ENCODE measurements around the gene RHAG. TPM values are rescaled to one million over a fixed set of nuclear protein-coding genes. Genes with fewer than 3 reads are reported as not detected.

The RHAG gene
- total RNA-seq, 1 experiment from 2014 or later = not detected

- TF ChIP-seq CTCF (IDR thresholded peaks at IDR 0.05; ENCODE audit: unreplicated experiment) = no peak
- Mint-ChIP-seq H3K27me3 (ENCODE audit: unreplicated experiment) (no peaks in the 10 kb centered on the region), H3K4me3 (ENCODE audit: low read depth, unreplicated experiment) (no peak overlapping the region), H3K27ac (ENCODE audit: unreplicated experiment) (no peak overlapping the region), H3K9me3 (ENCODE audit: low read depth, unreplicated experiment) (no peaks in the 10 kb centered on the region), H3K4me1 (ENCODE audit: low read depth, unreplicated experiment) (peaks cover 13% of the 10 kb centered on the region), H3K36me3 (ENCODE audit: insufficient read depth, unreplicated experiment) (no peaks in the 10 kb centered on the region)
- CTCF ChIA-PET = interaction anchor here (0.7 kb wide), 1 partner anchor 151 kb away, joined by 3 read pairs; no protein-coding TSS in a partner anchor
- no peak for DNase-seq
- BruUV-seq (replicated peaks) = no TSS peak
- intact Hi-C loops (cut with micrococcal nuclease; ENCODE audit: unreplicated experiment) = no loop called here
Observed at GRCh38 chr6:49662231-49662891, 25.7 kb upstream of the RHAG start.

GRCh38 chr6:49653942-49654341 lies 17.3 kb upstream of the RHAG start:
- Mint-ChIP-seq H3K4me1 (ENCODE audit: low read depth, unreplicated experiment) (no peaks in the 10 kb centered on the region), H3K27me3 (ENCODE audit: unreplicated experiment) (no peaks in the 10 kb centered on the region), H3K36me3 (ENCODE audit: insufficient read depth, unreplicated experiment) (no peaks in the 10 kb centered on the region), H3K27ac (ENCODE audit: unreplicated experiment) (no peak overlapping the region), H3K9me3 (ENCODE audit: low read depth, unreplicated experiment) (no peaks in the 10 kb centered on the region), H3K4me3 (ENCODE audit: low read depth, unreplicated experiment) (no peak overlapping the region)
- CTCF ChIA-PET = no interaction called here
- intact Hi-C loops (cut with micrococcal nuclease; ENCODE audit: unreplicated experiment) = loop anchor here (10.0 kb wide), 1 partner anchor 91 kb away; the partner anchor contains the start of gene CRISP3
- TF ChIP-seq CTCF (IDR thresholded peaks at IDR 0.05; ENCODE audit: unreplicated experiment) = no peak
- BruUV-seq (replicated peaks) = no TSS peak
- no peak for DNase-seq

- H3K4me3 Mint-ChIP-seq (ENCODE audit: low read depth, unreplicated experiment) = no peak overlapping the region
- DNase-seq = no peak
- no peaks in the 10 kb centered on the region for H3K4me1 Mint-ChIP-seq (ENCODE audit: low read depth, unreplicated experiment)
- intact Hi-C loops (cut with micrococcal nuclease; ENCODE audit: unreplicated experiment) = loop anchor here (10.0 kb wide), 1 partner anchor 91 kb away; the partner anchor contains the start of gene CRISP3
- BruUV-seq (replicated peaks) = no TSS peak
- CTCF ChIA-PET = interaction anchor here (1.0 kb wide), 1 partner anchor 21 kb away, joined by 3 read pairs; no protein-coding TSS in a partner anchor
- H3K27me3 Mint-ChIP-seq (ENCODE audit: unreplicated experiment) = no peaks in the 10 kb centered on the region
- H3K27ac Mint-ChIP-seq (ENCODE audit: unreplicated experiment) = no peak overlapping the region
- H3K9me3 Mint-ChIP-seq (ENCODE audit: low read depth, unreplicated experiment) = no peaks in the 10 kb centered on the region
- no peaks in the 10 kb centered on the region for H3K36me3 Mint-ChIP-seq (ENCODE audit: insufficient read depth, unreplicated experiment)
- TF ChIP-seq CTCF (IDR thresholded peaks at IDR 0.05; ENCODE audit: unreplicated experiment) = no peak
Observed at GRCh38 chr6:49653438-49653837, 16.8 kb upstream of the RHAG start.

- H3K4me1 Mint-ChIP-seq (ENCODE audit: low read depth, unreplicated experiment) = no peaks in the 10 kb centered on the region
- no peaks in the 10 kb centered on the region for H3K9me3 Mint-ChIP-seq (ENCODE audit: low read depth, unreplicated experiment)
- H3K27ac Mint-ChIP-seq (ENCODE audit: unreplicated experiment) = no peak overlapping the region
- H3K27me3 Mint-ChIP-seq (ENCODE audit: unreplicated experiment) = no peaks in the 10 kb centered on the region
- no peak for DNase-seq
- intact Hi-C loops (cut with micrococcal nuclease; ENCODE audit: unreplicated experiment) = loop anchor here (10.0 kb wide), 1 partner anchor 94 kb away; the partner anchor contains the start of gene CRISP3
- CTCF ChIA-PET = no interaction called here
- no peak overlapping the region for H3K4me3 Mint-ChIP-seq (ENCODE audit: low read depth, unreplicated experiment)
- BruUV-seq (replicated peaks) = no TSS peak
- H3K36me3 Mint-ChIP-seq (ENCODE audit: insufficient read depth, unreplicated experiment) = no peaks in the 10 kb centered on the region
- no peak for TF ChIP-seq CTCF (IDR thresholded peaks at IDR 0.05; ENCODE audit: unreplicated experiment)
Observed at GRCh38 chr6:49651239-49651638, 14.6 kb upstream of the RHAG start.

All from Calu3 (cell line).